GM21576 (cell line): ENCODE results near the gene NEMF.
A peak's percentile ranks its signal among the peaks of the same experiment; 100 is the strongest.
"Not testable (repeated sequence)": the region's sequence is repeated elsewhere in the genome, so short reads cannot be mapped to it uniquely, and the experiment has no call there.

Experiments used
- ATAC-seq: cut with Tn5 transposase; IDR thresholded peaks from one replicate; pipeline ENCODE4 v1.9.1; 2021; ENCODE audit warnings: mild to moderate bottlenecking, moderate library complexity; ENCODE audit not compliant: unreplicated experiment

NEMF gene, protein sequence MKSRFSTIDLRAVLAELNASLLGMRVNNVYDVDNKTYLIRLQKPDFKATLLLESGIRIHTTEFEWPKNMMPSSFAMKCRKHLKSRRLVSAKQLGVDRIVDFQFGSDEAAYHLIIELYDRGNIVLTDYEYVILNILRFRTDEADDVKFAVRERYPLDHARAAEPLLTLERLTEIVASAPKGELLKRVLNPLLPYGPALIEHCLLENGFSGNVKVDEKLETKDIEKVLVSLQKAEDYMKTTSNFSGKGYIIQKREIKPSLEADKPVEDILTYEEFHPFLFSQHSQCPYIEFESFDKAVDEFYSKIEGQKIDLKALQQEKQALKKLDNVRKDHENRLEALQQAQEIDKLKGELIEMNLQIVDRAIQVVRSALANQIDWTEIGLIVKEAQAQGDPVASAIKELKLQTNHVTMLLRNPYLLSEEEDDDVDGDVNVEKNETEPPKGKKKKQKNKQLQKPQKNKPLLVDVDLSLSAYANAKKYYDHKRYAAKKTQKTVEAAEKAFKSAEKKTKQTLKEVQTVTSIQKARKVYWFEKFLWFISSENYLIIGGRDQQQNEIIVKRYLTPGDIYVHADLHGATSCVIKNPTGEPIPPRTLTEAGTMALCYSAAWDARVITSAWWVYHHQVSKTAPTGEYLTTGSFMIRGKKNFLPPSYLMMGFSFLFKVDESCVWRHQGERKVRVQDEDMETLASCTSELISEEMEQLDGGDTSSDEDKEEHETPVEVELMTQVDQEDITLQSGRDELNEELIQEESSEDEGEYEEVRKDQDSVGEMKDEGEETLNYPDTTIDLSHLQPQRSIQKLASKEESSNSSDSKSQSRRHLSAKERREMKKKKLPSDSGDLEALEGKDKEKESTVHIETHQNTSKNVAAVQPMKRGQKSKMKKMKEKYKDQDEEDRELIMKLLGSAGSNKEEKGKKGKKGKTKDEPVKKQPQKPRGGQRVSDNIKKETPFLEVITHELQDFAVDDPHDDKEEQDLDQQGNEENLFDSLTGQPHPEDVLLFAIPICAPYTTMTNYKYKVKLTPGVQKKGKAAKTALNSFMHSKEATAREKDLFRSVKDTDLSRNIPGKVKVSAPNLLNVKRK

DNA sequence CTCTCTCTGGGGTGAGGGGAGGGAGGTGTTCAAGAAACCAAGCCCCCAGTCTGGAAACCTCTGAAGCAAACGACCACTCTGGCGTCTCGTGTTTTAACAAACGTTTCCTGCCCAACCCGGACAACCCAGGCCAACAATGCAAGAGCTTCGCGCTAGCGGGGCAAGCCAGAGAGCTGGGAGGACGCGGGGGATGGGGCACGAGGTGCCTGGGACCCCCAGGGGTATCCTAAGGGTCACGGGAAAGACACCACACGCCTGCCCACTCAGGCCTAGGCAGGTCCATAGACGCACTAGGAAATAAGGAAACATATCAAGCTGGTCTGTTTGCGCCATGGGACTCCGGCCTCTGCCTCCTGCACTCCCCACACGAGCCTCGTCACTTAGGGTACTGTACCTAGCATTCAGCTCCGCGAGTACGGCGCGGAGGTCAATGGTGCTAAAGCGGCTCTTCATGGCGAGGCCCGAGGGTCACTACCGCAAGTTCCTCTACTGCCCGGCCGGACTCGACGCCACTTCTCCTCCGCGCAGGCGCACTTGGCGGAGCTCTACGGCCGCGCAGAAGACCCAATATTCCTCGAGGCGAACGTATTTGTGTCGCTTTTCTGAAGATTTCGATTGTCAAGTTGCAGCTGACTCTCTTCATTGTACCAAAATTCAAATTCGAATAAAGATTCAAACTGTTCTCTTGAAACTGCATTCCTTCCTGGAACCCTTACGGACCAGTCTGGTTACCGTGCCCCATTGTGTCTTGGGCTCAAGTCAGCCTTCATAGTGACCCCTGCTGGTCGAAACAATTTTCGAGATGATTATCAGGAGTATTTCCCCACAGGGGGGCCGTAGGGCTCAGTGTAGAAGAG, at the start of gene NEMF:
Gene NEMF, minus strand, starts transcription at position 488 of the 857 bp plus-strand sequence. Its CDS starts 35 bp downstream, at position 453.
- ATAC-seq: peak; percentile 70

DNA sequence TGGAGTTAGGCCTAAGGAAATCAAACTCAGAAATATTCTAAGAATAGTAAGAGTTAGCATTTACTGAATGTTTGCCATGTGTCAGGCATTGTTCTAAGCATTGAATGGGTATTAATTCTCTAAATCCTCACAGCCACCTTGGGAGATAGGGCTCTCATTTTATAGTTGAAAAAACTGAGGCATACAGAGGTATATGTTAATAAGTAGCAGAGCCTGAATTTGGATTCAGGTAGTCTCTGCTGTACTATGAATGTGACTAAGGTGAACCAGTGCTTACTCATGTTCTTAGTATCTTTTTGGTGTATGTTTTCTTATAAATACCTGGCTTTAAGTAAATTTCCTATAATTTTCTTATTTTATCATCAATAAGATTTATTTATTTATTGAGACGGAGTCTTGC, 48.4 kb upstream of the NEMF start:
- no peak for ATAC-seq

DNA sequence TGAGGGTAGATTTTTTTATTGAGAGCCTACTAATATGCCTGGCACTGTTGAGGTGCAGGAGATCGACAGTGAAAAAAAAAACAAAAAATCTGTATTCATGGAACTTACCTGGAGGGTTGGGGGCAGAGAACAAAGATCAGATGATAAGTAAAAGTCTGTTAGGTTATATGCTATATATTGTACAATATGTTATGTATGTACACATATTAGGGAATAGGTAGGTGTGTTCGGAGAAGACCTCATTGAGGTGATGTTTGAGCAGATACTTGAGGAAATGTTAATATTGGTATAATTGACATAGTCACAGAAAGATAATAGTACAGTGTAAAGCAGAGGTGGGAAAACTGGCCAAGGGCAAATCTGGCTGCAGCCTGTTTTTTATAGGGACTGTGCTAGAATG, 45.9 kb upstream of the NEMF start:
- ATAC-seq: no peak

DNA sequence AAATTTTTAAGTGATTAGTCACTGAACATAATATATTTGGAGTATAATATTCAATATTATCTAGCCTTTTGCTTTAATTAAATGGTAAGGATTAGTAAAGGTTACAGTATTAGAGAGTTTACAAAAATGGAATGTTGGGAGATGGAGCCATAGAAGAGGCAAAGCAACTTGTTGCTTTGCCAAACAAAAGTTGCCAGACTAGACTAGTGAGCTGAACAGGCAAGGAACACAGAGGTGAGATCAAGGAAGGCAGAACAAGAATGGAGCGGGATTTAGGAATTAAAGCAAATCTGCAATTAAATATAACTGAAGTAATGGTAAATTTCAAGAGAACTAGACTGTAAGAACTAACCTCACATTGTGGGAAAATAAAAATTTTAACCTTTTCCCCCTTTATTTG, 45.4 kb upstream of the NEMF start:
- no peak for ATAC-seq

DNA sequence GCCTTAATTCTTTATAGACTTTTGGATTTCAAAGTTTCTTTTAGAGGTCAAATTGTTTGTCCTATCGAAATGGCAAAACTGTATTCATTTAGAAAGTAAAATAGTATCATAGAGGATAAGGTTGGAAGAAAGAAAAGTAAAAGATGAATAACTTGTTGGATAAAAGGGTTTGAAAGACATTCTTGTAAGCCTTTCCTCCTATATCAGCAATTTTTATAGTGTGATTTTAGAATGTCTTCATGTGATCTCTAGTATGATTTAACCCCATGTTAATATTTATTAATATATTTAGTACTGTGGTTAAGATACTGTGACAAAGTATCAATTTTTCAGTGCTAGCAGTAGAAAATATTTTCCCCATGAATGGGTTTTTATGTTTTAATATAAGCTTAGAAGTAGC, 44.8 kb upstream of the NEMF start:
- ATAC-seq: no peak

DNA sequence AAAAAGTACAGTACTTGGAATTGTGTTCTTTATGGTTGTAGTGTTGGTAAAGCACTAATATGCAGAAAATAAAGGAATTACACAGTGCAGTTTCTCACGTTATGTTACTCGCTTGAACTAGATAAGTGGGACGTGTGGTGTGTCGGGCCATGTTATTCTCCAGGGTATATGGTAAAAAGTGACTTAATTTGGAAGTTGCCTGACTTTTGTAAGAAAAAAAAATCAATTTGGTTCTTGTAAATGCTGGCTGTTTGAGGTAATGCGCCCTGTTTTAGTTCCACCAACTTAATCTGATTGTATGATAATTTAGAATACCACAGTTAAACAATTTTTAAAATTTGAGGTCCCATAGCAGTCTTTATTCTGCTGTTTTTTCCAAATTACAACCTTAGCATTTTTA, 44.4 kb upstream of the NEMF start:
- no peak for ATAC-seq

DNA sequence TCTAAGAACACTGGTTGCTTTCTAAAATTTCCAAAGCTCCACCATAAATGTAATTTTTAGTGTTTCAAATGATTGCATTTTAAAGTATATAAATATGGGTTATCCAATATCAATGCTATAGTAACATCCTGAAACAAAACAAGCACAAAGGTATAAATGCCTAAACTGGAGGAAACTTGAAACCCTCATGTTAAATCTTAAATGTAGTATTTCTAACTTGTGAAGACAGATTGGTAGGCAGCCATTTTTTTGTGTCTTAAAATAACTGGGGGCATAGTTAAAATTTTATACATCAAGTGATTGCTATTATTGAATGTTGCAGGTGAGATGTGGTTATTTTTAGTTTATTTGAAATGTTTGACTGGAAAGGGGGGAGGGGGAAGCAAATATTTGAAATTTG, 43.7 kb upstream of the NEMF start:
- ATAC-seq: not testable (repeated sequence)

DNA sequence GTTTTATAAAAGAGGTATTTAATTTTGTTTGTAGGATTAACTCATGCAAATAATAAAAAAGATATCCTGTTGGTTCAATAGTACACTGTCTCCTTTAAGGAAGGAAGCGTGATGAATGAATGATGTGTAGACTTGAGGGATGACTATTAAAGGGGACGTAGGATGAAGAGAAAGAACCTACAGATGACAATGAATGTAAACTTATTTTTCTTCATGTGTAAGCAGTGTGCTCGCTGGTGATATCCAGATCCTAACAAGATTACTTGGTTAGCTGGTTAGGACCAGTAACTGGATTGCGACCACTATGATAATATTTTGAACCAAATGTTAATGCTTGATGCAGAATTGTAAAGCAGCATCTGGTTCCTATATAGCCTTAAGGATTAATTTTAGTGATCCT, 42.9 kb upstream of the NEMF start:
- ATAC-seq: no peak

DNA sequence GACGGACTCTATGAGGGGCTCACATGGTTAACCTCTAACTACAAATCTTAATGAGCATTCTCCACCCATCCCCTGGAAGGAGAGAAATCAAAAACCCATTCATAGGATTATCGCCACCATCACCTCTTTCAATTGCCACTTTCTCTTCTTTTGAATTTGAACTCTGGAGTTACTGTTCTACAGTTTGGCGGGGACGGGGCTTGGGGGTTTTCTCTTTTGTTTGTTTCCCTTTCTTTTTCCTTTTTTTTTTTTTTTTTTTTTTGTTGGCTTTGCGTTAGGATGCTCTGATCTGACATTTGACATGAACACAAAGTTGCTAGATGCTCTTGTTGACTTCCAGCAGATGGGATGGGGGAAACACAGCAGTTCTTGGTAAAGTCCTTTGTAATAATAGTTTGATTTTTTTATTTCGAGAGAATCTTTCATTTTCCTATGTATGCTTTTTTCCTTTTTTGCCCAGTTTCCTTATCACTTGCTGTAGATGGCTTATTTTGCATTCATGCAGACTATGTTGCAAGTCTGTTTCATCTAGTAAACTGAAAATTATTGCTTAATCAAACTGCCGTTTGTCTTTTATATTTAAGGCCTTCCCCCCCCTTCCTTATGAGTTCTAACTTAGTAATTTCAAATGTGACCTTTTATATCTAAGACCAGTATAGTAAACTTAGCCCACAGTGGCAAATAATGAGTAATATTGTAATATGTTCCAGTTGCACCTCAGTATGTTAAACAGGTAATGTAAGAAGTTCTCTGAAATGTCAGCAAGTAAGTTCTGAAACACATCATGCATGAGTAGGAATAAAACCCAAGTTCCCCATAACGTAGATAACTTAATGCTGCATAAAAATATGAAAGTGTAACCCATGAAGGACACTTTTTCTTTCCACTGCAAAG, 41.9 kb upstream of the NEMF start:
- not testable (repeated sequence) for ATAC-seq

DNA sequence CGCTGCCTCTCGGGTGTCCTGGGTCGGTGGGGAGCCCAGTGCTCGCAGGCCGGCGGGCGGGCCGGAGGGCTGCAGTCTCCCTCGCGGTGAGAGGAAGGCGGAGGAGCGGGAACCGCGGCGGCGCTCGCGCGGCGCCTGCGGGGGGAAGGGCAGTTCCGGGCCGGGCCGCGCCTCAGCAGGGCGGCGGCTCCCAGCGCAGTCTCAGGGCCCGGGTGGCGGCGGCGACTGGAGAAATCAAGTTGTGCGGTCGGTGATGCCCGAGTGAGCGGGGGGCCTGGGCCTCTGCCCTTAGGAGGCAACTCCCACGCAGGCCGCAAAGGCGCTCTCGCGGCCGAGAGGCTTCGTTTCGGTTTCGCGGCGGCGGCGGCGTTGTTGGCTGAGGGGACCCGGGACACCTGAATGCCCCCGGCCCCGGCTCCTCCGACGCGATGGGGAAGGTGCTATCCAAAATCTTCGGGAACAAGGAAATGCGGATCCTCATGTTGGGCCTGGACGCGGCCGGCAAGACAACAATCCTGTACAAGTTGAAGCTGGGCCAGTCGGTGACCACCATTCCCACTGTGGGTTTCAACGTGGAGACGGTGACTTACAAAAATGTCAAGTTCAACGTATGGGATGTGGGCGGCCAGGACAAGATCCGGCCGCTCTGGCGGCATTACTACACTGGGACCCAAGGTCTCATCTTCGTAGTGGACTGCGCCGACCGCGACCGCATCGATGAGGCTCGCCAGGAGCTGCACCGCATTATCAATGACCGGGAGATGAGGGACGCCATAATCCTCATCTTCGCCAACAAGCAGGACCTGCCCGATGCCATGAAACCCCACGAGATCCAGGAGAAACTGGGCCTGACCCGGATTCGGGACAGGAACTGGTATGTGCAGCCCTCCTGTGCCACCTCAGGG, 41.0 kb upstream of the NEMF start:
- ATAC-seq: peak; percentile 30

DNA sequence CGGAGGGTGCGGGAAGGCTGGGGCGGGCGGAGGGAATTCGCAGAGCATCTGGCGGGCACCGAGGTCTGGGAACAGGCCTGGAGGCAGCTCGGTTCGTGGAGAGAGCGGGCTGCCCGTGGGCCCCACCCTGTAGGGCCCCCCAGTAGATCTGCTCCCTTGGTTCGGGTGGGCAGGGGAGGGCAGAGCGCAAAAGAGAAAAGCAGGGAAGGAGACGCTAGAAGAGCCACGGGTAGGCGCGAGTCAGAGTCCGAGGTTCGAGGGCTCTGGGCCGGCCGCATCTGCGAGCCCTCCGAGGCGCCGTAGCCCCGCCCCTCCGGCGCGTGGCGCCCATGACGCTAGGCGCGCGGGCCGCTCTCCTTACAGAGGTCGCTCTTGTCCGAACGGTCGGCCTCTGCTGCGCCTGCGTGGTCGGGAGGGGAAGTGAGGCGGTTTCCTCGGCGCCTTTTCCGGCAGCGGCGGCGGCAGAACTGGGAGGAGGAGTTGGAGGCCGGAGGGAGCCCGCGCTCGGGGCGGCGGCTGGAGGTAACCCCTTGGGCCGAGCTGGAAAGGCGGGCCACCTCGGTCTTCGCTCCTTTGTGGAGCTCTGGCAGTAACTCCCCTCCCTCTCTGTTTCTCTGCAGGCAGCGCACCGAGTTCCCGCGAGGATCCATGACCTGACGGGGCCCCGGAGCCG, 40.2 kb upstream of the NEMF start, which contains the start of gene ARF6:
Gene ARF6, plus strand, starts transcription at position 447 of the 673 bp plus-strand sequence. CDS start 655 bp downstream, outside the sequence.
- peak; percentile 83 for ATAC-seq

DNA sequence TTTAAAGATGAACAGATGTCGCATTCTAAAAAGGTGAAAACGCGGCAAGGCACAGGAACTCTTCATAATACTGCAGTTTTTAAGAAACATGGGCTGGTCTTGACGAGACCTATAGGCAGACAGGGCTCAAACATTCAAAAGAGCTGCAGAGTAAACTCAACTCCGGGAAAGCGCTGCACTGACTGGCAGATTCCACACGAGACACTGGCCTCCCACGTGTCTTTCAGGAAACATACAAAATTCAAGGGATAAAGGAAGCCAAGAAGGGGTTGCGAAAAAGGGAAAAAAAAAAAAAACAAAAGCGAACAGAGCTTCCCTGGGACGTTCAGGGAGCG, 39.7 kb upstream of the NEMF start:
- ATAC-seq: peak; percentile 29

DNA sequence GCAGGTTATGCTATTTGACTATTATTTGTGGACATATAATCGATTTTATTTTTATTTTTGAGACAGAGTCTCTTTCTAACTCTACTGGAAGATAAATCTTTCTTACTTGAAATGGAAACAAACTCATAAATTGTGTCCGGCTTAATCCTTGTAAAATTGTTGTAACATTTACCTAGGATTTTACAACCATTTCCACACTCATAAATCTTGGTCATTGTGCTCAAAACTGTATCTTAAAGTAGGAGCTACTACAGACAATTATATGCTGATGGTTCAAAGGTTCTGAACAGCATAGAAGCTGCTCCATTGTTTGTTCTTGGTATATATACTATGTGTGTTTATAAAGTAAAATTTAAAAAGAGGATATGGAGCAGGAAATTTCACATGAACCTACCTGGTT, 35.7 kb upstream of the NEMF start:
- ATAC-seq: no peak

DNA sequence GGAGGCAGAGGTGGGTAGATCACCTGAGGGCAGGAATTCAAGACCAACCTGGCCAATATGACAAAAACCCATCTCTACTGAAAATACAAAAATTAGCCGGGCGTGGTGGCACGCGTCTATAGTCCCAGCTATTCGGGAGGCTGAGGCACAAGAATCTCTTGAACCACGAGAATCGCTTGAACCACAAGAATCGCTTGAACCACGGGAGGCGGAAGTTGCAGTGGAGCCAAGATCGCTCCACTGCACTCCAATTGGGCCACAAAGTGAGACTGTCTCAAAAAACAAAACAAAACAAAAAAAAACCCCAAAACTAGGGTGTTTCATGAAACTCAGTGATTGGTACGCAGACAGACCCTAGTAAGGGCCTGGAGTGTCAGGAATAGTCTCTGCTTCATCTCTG, 33.9 kb upstream of the NEMF start:
- no peak for ATAC-seq

DNA sequence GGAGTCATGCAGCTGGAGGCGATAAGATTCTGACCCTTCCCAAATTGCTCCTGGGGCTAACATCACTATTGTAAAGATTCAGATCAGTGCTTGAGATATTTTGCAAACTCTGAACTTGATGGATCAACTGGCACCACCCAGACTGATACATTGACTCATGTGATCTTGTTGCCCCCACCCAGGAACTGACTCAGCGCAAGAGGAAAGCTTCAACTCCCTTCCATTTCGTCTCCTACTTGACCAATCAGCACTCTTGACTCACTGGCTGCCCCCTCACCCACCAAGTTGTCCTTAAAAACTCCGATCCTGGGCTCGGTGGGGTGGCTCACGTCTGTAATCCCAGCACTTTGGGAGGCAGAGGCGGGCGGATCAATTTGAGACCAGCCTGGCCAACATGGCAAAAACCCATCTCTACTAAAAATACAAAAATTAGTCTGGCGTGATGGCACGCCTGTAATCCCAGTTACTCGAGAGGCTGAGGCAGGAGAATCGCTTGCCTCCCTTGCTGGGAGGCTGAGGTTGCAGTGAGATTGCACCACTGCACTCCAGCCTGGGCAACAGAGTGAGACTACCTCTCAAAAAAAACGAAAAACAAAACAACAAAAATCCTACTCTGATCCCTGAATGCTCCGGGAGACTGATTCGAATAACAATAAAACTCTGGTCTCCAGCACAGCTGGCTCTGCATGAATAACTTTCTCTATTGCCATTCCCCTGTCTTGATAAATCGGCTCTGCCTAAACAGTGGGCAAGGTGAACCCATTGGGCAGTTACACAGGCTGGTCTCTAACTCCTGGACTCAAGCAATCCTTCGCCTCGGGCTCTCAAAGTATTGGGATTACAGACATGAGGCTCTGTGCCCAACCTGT, 30.5 kb upstream of the NEMF start:
- ATAC-seq: no peak

DNA sequence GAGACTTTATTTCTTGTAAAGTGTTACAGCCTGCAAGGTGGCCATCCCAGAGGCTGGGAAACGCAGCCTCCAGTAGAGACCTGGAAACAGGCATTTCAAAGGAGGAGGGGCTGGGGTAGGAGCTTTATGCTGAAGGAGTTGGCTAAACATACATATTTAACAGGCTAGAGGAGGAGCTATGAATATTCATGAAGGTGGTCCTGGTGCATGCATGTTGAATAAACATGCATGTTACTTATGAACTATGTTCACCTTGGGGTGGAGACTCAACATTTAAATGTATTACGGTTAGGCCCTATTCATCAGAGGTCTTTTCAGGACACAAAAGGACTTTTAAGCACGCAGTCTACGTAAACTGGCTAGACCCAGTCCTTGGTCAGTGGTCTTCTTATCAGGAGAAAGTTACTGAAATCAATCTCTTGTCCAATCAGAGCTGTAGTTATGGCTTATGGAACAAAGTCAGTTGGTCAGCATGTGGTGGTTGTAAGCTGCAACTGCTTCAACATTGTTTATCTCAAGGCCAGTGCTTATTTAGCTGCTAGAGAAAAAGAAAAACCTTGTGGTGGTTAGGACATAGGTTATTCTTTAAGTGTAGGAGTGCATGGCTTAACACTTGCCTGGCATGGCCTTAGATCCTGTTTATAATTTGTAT, 28.9 kb upstream of the NEMF start:
- ATAC-seq: no peak
